ENCODE results near the gene RFC2. TPM values are rescaled to one million over a fixed set of nuclear protein-coding genes. Genes with fewer than 3 reads are reported as not detected.

RFC2 gene
- polyA plus RNA-seq, 1 experiment, result 22.1 TPM

DNA sequence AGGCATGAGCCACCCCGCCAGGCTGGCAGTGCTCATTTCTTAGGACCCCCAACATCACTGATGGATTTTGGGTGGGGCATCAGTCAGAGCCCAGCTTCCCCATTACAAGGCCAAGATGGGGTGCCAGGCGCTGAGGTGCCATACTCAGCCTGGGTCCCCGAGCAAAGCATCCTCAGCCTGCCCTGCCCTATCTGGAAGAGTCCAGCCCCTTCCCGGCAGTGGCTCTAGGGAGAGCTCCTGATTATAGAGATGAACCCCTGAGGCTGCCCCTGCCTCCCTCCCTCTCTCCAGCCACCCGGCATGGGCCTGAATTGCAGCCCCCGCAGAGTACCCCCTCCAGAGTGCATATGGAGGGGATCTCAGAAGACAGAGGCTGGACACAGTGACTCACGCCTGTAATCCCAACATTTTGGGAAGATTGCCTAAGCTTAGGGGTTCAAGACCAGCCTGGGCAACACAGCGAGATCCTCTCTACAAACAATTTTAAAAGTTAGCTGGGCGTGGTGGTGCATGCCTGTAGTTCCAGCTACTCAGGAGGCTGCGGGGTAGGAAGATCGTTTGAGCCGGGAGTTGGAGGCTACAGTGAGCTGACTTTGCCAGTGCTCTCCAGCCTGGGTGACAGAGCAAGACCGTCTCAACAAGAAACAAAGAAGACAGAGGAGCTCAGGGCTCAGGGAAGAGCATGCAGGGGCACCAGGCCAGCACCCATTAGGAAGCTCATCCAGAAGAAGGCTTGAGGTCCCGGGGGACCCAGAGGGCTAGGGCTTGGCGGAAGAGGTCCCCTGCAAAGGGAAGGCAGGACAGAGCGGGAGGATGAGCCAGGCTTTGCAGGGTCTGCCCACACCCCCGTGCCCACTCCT, 31.1 kb downstream of the RFC2 start:
- TF ChIP-seq, protein P1, sequence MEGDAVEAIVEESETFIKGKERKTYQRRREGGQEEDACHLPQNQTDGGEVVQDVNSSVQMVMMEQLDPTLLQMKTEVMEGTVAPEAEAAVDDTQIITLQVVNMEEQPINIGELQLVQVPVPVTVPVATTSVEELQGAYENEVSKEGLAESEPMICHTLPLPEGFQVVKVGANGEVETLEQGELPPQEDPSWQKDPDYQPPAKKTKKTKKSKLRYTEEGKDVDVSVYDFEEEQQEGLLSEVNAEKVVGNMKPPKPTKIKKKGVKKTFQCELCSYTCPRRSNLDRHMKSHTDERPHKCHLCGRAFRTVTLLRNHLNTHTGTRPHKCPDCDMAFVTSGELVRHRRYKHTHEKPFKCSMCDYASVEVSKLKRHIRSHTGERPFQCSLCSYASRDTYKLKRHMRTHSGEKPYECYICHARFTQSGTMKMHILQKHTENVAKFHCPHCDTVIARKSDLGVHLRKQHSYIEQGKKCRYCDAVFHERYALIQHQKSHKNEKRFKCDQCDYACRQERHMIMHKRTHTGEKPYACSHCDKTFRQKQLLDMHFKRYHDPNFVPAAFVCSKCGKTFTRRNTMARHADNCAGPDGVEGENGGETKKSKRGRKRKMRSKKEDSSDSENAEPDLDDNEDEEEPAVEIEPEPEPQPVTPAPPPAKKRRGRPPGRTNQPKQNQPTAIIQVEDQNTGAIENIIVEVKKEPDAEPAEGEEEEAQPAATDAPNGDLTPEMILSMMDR (IDR thresholded peaks at IDR 0.05; ENCODE audit: insufficient read depth, low read depth, low read length), result no peak
- H3K4me3 ChIP-seq (ENCODE audit: low read depth, low read length), result no peak overlapping the region
- ChIA-PET POLR2A (no interaction called here), CTCF (interaction anchor here (1.0 to 1.5 kb wide), 2 partner anchors 17 to 178 kb away, joined by 3 to 7 read pairs; no protein-coding TSS in a partner anchor)
- peaks cover 5% of the 10 kb centered on the region; the same call in 1 of the 2 replicates for H3K36me3 ChIP-seq (ENCODE audit: control insufficient read depth, insufficient read depth, low read length)
- H3K27me3 ChIP-seq (ENCODE audit: control insufficient read depth, insufficient read depth, low read length), result no peaks in the 10 kb centered on the region
- no peak for DNase-seq (ENCODE audit: low read depth)

- ChIA-PET CTCF (interaction anchor here (0.6 kb wide), 1 partner anchor 57 kb away, joined by 3 read pairs; no protein-coding TSS in a partner anchor), POLR2A (no interaction called here)
- Histone ChIP-seq H3K4me3 (ENCODE audit: low read depth, low read length) (no peak overlapping the region), H3K36me3 (ENCODE audit: control insufficient read depth, insufficient read depth, low read length) (peaks cover 5% of the 10 kb centered on the region; the same call in 1 of the 2 replicates), H3K27me3 (ENCODE audit: control insufficient read depth, insufficient read depth, low read length) (no peaks in the 10 kb centered on the region)
- TF ChIP-seq, protein P1 (IDR thresholded peaks at IDR 0.05; ENCODE audit: insufficient read depth, low read depth, low read length), result no peak
- DNase-seq (ENCODE audit: low read depth), result no peak
These were observed 32.5 kb downstream of the RFC2 start for GRCh38 chr7:74221713-74222112.

DNA sequence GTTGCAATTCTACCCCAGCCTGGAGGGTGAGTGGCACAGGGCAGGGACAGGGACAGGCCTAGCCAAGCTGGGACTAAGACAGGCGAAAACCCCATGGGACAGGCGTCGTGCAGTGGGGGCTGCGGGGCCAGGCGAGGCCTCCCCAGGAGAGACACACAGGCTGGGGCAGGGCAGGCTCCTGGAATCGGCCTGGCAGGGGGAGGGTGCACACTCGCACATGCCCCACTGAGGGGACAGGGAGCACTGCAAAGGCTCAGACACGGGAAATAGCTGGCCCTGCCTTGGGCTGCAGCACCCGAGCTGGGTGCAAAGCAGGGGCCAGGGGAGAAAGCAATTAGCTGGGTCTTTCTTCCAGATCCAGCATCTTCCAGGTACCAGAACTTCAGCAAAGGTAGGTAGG, 34.0 kb downstream of the RFC2 start:
- no peak for DNase-seq (ENCODE audit: low read depth)
- TF ChIP-seq, protein P1 (IDR thresholded peaks at IDR 0.05; ENCODE audit: insufficient read depth, low read depth, low read length), result no peak
- Histone ChIP-seq H3K27me3 (ENCODE audit: control insufficient read depth, insufficient read depth, low read length) (no peaks in the 10 kb centered on the region), H3K4me3 (ENCODE audit: low read depth, low read length) (no peak overlapping the region), H3K36me3 (ENCODE audit: control insufficient read depth, insufficient read depth, low read length) (peaks cover 2% of the 10 kb centered on the region; the same call in 1 of the 2 replicates)
- CTCF ChIA-PET, result interaction anchor here (0.7 to 2.1 kb wide), 3 partner anchors 14 to 181 kb away, joined by 4 to 10 read pairs (median 5); no protein-coding TSS in a partner anchor
- POLR2A ChIA-PET, result no interaction called here

GRCh38 chr7:74219416-74219815, 34.8 kb downstream of the RFC2 start:
- CTCF ChIA-PET, result interaction anchor here (2.1 kb wide), 1 partner anchor 13 kb away, joined by 10 read pairs; no protein-coding TSS in a partner anchor
- POLR2A ChIA-PET, result no interaction called here
- H3K4me3 ChIP-seq (ENCODE audit: low read depth, low read length), result no peak overlapping the region
- DNase-seq (ENCODE audit: low read depth), result no peak
- peaks cover 2% of the 10 kb centered on the region; the same call in 1 of the 2 replicates for H3K36me3 ChIP-seq (ENCODE audit: control insufficient read depth, insufficient read depth, low read length)
- H3K27me3 ChIP-seq (ENCODE audit: control insufficient read depth, insufficient read depth, low read length), result no peaks in the 10 kb centered on the region
- TF ChIP-seq, protein P1 (IDR thresholded peaks at IDR 0.05; ENCODE audit: insufficient read depth, low read depth, low read length), result no peak

- DNase-seq (ENCODE audit: low read depth), result no peak
- Histone ChIP-seq H3K36me3 (ENCODE audit: control insufficient read depth, insufficient read depth, low read length) (no peaks in the 10 kb centered on the region), H3K4me3 (ENCODE audit: low read depth, low read length) (no peak overlapping the region), H3K27me3 (ENCODE audit: control insufficient read depth, insufficient read depth, low read length) (no peaks in the 10 kb centered on the region)
- ChIA-PET POLR2A (no interaction called here), CTCF (interaction anchor here (3.0 kb wide), 1 partner anchor 11 kb away, joined by 19 read pairs; no protein-coding TSS in a partner anchor)
- TF ChIP-seq, protein P1 (IDR thresholded peaks at IDR 0.05; ENCODE audit: insufficient read depth, low read depth, low read length), result no peak
These were observed 35.9 kb downstream of the RFC2 start for GRCh38 chr7:74218343-74218698.
